Fibroblast of lung (primary cell): ENCODE results near the gene PRR23E.

ENCODE experiments used
- EZH2 ChIP-seq: IDR thresholded peaks from 2 replicates; pipeline ENCODE4 v1.5.1; 2012; ENCODE audit warnings: low read length, control low read depth, mild to moderate bottlenecking; ENCODE audit errors: missing control alignments
- TF ChIP-seq, protein P1 (sequence below), 2 donors: IDR thresholded peaks in 1 of 2; conservative IDR thresholded peaks in 1 of 2; 1 replicate in 1 of 2; 2 replicates in 1 of 2; pipeline ENCODE4 v1.5.1; 2011 to 2012; ENCODE audit warnings: low read length in 2 of 2, control low read depth in 1 of 2, inconsistent platforms in 1 of 2, low read depth in 1 of 2, mild to moderate bottlenecking in 1 of 2

DNA sequence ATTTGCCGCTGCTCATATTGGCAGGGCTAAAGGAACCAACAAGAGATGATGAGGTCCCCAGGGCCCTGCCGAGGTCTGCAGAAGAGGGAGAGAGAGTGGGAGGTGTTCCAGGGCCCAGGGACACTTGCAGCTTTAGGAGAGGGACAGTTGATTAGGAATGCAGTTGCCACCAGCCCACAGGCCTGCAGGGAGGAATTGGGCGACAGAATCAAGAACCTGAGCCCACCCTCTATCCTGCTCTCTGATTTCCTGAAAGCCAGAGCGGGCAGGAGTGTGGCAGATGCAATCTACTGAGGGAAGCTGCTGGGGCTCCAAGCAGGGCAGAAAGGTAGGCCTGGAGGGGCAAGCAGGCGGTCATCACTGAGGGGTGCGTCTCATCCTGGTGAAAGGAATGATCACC, 12.1 kb upstream of the PRR23E start:
- TF ChIP-seq, protein P1, sequence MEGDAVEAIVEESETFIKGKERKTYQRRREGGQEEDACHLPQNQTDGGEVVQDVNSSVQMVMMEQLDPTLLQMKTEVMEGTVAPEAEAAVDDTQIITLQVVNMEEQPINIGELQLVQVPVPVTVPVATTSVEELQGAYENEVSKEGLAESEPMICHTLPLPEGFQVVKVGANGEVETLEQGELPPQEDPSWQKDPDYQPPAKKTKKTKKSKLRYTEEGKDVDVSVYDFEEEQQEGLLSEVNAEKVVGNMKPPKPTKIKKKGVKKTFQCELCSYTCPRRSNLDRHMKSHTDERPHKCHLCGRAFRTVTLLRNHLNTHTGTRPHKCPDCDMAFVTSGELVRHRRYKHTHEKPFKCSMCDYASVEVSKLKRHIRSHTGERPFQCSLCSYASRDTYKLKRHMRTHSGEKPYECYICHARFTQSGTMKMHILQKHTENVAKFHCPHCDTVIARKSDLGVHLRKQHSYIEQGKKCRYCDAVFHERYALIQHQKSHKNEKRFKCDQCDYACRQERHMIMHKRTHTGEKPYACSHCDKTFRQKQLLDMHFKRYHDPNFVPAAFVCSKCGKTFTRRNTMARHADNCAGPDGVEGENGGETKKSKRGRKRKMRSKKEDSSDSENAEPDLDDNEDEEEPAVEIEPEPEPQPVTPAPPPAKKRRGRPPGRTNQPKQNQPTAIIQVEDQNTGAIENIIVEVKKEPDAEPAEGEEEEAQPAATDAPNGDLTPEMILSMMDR (conservative IDR thresholded peaks at IDR 0.05 in 1 of 2, IDR thresholded peaks at IDR 0.05 in 1 of 2; ENCODE audit: low read depth in 1 of 2, low read length in 2 of 2) = no peak
- TF ChIP-seq EZH2 = no peak
